GM12875 (cell line): ENCODE measurements around the gene KCNJ16.

ENCODE experiments used
- H3K4me3 ChIP-seq: one replicate; pipeline ENCODE4 v1.5.1; 2011; ENCODE audit warnings: low read depth, low read length, control low read depth
- TF ChIP-seq, protein P1 (sequence below): IDR thresholded peaks from 2 replicates; pipeline ENCODE4 v1.5.1; 2011; ENCODE audit warnings: low read depth, mild to moderate bottlenecking, control low read depth, inconsistent platforms, low read length, moderate library complexity, borderline replicate concordance; ENCODE audit not compliant: insufficient read depth

KCNJ16 gene

DNA sequence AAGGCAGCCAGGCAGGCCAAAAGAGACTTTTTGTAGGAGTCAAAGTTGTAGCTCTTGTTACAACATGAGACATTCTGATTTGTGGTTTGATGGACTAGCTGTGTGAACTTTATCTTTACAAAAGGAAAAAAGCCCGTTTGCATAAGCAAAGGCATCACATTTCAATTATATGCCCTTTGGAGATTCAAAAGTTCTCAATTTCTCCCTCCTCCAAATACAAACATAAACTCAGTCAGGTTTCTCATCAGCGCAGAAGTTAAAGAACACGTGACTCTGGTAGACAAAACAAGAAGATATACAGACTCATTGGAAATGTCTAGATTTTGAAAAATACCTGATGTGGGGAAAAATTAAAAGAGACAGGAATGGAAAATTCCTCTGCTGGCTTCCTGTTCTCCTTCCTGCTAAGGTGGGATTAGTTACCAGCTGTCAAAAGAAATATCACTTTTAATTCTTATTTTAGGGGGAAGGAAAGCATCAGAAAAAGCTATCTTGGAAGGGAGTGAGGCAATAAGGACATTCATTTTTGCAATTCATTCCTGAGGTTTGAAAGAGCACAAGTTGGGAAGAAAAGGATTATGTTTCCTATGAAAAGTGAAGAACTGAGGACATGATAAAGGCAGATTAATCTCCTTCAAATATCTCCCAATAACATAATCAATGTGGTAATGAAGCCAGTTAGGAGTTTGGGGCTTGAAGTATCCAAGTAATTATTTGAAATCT lies 4.6 kb upstream of the KCNJ16 start:
- TF ChIP-seq, protein P1, sequence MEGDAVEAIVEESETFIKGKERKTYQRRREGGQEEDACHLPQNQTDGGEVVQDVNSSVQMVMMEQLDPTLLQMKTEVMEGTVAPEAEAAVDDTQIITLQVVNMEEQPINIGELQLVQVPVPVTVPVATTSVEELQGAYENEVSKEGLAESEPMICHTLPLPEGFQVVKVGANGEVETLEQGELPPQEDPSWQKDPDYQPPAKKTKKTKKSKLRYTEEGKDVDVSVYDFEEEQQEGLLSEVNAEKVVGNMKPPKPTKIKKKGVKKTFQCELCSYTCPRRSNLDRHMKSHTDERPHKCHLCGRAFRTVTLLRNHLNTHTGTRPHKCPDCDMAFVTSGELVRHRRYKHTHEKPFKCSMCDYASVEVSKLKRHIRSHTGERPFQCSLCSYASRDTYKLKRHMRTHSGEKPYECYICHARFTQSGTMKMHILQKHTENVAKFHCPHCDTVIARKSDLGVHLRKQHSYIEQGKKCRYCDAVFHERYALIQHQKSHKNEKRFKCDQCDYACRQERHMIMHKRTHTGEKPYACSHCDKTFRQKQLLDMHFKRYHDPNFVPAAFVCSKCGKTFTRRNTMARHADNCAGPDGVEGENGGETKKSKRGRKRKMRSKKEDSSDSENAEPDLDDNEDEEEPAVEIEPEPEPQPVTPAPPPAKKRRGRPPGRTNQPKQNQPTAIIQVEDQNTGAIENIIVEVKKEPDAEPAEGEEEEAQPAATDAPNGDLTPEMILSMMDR: no peak
- H3K4me3 ChIP-seq: no peak overlapping the region

DNA sequence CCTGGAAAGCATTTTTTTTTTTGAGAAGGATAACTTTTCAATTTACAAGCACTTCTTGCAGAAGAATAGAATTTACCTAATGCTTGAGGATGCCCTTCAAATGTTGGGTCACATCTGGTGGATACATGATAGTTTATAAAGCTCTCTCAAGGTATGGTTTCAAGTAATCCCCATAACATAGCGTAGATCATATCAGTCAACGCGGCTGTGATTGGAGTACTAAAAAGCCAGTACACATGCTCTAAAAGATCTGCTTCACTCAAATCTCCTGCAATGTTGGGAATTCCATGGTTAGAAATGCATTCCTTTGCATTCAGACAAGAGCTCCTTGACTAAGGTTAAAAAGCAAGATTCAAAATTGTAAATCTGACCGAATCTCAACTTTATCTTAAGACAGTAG lies 3.9 kb upstream of the KCNJ16 start:
- H3K4me3 ChIP-seq: no peak overlapping the region
- TF ChIP-seq, protein P1: no peak

DNA sequence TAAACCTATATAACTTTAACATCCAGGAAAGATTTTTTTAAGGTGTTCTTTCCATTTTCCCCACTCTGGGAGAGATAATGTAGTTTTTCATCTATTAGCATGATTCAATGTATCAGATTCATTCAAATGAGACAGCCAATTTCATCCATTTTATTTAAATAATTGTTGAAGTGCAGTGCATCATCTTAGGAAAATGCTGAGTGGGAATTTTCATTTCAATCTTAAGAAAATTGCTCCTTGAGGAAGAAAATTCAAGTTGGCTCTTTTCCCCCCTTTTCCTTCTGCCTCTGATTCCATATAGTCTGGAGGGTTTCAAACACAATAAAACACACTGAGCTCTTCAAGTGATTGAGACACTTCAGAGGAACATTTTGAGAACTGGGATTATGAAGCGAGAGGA lies 3.4 kb upstream of the KCNJ16 start:
- TF ChIP-seq, protein P1: no peak
- no peak overlapping the region for H3K4me3 ChIP-seq

DNA sequence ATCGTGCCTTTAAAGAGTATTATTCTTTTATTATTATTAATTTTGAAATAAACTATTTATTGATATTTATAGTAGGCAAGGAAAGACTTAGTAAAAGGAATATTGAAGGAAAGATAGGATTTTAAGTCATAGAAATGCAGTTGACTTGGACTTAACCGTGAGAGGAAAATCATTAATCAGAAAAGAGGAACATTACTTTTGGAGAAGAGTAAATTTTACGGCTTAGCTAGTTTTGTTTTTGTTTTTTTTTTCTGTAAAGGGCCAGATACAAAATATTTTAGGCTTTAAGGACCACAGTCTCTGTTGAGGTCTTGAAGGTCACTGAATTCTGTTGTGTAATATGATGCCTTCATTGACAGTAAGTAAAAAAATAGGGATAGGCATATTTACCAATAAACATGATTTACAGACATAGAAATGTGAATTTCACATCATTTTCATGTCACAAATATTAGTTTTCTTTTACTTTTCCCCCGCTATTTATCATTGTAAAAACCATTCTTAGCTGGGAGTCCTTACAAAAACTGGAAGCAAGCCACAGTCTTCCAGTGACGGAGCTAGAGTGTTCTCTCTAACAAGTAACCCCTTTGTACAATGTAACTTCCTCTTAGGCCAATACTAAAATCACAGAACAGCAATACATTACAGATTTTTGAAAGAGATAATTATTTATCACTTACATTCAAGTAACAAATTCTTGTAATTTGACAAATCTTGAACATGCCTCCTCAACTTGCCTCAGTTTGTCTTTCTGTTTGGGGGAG lies 2.3 kb upstream of the KCNJ16 start:
- H3K4me3 ChIP-seq: no peak overlapping the region
- TF ChIP-seq, protein P1: no peak

DNA sequence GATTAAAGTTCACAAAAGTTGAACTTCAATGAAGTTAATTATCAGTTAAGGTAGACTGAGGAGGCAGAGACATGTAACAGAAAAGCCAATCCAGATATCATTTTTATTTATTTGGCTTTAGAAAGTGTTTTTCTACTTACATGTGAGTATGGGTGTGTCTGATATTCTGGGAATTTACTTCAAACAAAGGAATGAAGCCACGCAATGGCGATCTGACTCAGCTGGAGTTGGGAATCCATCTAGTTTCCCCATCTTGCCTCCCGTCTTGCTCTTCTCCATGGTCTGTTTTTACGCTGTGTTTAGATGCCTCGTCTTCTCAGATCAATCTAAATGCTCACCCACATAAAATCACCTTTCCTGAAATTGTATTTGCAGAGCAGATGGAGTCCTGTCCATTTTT lies 1.7 kb upstream of the KCNJ16 start:
- no peak overlapping the region for H3K4me3 ChIP-seq
- TF ChIP-seq, protein P1: no peak

DNA sequence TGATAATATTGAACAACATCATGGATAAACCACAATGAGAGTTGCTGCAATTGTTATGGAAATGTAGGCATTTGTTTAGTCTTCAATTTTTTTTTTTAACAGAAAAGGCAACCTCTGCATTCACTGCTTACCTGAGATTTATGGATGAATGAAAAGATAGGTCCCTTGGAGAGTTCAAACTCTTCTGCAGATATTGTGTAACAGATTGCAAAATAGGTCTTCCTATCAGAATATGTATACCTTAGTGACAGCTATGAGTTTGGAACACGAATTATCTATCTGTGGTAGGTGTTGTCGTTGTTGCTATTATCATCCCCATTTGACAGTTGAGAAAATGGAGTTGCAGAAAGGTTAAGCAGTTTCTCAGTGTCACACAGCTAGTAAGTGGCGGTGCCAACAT lies 1.2 kb upstream of the KCNJ16 start:
- H3K4me3 ChIP-seq: no peak overlapping the region
- TF ChIP-seq, protein P1: no peak
